AG10803 (cell line): ENCODE results near the gene COL6A5.

Experiments used
- DNase-seq: peaks from one replicate; pipeline ENCODE4 v3.0.0; 2010; ENCODE audit warnings: low read depth
- H3K4me3 ChIP-seq: 2 replicates; pipeline ENCODE4 v1.5.1; 2011; ENCODE audit warnings: mild to moderate bottlenecking, low read length, control low read depth
- CTCF ChIP-seq: conservative IDR thresholded peaks from 2 replicates; pipeline ENCODE4 v1.5.1; 2011; ENCODE audit warnings: mild to moderate bottlenecking, low read length, control low read depth, inconsistent platforms

COL6A5 gene

GRCh38 chr3:130514681-130515080 lies 169.2 kb downstream of the COL6A5 start:
- TF ChIP-seq CTCF, result no peak
- DNase-seq, result peak; percentile 3
- no peak overlapping the region for H3K4me3 ChIP-seq

- TF ChIP-seq CTCF, result no peak
- no peak overlapping the region for H3K4me3 ChIP-seq
- DNase-seq, result peak; percentile 21
Measured at GRCh38 chr3:130515755-130516154, 170.3 kb downstream of the COL6A5 start.

GRCh38 chr3:130516645-130517512 lies 171.4 kb downstream of the COL6A5 start, which contains the start of gene COL6A6:
Gene COL6A6 (plus strand): TSS chr3:130517177. CDS start chr3:130560365, 43,188 bp downstream.
- H3K4me3 ChIP-seq, result no peak within 1 kb of the TSS
- peak; percentile 3 for DNase-seq
- TF ChIP-seq CTCF, result no peak

GRCh38 chr3:130517602-130518001 lies 172.1 kb downstream of the COL6A5 start:
- no peak overlapping the region for H3K4me3 ChIP-seq
- TF ChIP-seq CTCF, result no peak
- peak; percentile 3 for DNase-seq

- no peak for DNase-seq
- no peak for TF ChIP-seq CTCF
- H3K4me3 ChIP-seq, result no peak overlapping the region
Measured at GRCh38 chr3:130519754-130520153, 174.3 kb downstream of the COL6A5 start.

GRCh38 chr3:130522399-130522798 lies 176.9 kb downstream of the COL6A5 start:
- no peak overlapping the region for H3K4me3 ChIP-seq
- no peak for DNase-seq
- no peak for TF ChIP-seq CTCF

GRCh38 chr3:130527426-130527825 lies 182.0 kb downstream of the COL6A5 start:
- no peak overlapping the region for H3K4me3 ChIP-seq
- no peak for TF ChIP-seq CTCF
- no peak for DNase-seq
